ENCODE measurements around the gene DDX54. TPM values are rescaled to one million over a fixed set of nuclear protein-coding genes. Genes with fewer than 3 reads are reported as not detected.
"Not testable (repeated sequence)": the region's sequence is repeated elsewhere in the genome, so short reads cannot be mapped to it uniquely, and the experiment has no call there.

The DDX54 gene
- total RNA-seq, 4 donors from 2014 or later = 36.0 to 66.5 (median 59.0) TPM

DNA sequence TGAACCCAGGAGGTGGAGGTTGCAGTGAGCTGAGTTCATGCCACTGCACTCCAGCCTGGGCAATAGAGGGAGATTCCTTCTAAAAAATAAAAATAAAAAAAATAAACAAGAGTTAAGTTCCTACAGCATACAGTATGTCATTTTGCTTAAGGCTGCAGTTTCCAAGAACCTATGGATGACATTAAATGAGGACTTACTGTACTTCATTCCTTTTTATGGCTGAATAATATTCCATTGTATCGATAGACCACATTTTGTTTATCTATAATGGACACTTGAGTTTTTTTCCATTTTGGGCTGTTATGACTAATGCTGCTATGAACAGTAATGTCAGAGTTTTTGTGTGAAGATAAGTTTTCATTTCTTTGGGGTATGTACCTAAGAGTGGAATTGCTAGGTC is 67.1 kb downstream of the DDX54 start:
- no peak for DNase-seq
- no peak overlapping the region for H3K4me3 ChIP-seq
- H3K36me3 ChIP-seq = no peaks in the 10 kb centered on the region
- no peaks in the 10 kb centered on the region for H3K27me3 ChIP-seq
- no peak overlapping the region for H3K27ac ChIP-seq
- no peaks in the 10 kb centered on the region for H3K9me3 ChIP-seq
- intact Hi-C loops (cut with DNase I; ENCODE audit: low total_unique reads) = no loop called here
- H3K4me1 ChIP-seq = no peaks in the 10 kb centered on the region
- TF ChIP-seq, protein P1, sequence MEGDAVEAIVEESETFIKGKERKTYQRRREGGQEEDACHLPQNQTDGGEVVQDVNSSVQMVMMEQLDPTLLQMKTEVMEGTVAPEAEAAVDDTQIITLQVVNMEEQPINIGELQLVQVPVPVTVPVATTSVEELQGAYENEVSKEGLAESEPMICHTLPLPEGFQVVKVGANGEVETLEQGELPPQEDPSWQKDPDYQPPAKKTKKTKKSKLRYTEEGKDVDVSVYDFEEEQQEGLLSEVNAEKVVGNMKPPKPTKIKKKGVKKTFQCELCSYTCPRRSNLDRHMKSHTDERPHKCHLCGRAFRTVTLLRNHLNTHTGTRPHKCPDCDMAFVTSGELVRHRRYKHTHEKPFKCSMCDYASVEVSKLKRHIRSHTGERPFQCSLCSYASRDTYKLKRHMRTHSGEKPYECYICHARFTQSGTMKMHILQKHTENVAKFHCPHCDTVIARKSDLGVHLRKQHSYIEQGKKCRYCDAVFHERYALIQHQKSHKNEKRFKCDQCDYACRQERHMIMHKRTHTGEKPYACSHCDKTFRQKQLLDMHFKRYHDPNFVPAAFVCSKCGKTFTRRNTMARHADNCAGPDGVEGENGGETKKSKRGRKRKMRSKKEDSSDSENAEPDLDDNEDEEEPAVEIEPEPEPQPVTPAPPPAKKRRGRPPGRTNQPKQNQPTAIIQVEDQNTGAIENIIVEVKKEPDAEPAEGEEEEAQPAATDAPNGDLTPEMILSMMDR (IDR thresholded peaks at IDR 0.05) = no peak
- no peak for TF ChIP-seq POLR2A (IDR thresholded peaks at IDR 0.05)

DNA sequence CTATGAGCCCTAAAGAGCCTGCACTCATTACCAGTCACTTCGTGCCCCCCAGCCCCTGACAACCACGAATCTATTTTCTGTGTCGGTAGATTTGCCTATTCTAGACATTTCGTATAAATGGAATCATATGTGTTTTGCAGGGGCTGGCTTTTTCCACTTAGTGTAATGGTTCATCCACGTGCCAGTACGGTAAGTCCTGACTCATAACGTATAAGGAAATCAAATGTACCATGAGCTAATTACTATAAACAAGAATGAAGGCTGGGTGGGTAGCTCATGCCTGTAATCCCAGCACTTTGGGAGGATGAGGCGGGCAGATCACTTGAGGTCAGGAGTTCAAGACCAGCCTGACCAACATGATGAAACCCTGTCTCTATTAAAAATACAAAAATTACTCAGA is 67.6 kb downstream of the DDX54 start:
- H3K4me3 ChIP-seq; H3K4me1 ChIP-seq; DNase-seq; intact Hi-C loops (cut with DNase I; ENCODE audit: low total_unique reads); H3K27ac ChIP-seq; H3K9me3 ChIP-seq; H3K36me3 ChIP-seq; H3K27me3 ChIP-seq: not testable (repeated sequence)

- no peaks in the 10 kb centered on the region for H3K36me3 ChIP-seq
- H3K27ac ChIP-seq = no peak overlapping the region
- no peak for TF ChIP-seq POLR2A (IDR thresholded peaks at IDR 0.05)
- TF ChIP-seq, protein P1 (IDR thresholded peaks at IDR 0.05) = no peak
- intact Hi-C loops (cut with DNase I; ENCODE audit: low total_unique reads) = no loop called here
- no peaks in the 10 kb centered on the region for H3K27me3 ChIP-seq
- no peaks in the 10 kb centered on the region for H3K4me1 ChIP-seq
- H3K9me3 ChIP-seq = no peaks in the 10 kb centered on the region
- H3K4me3 ChIP-seq = no peak overlapping the region
- no peak for DNase-seq
These were observed 68.4 kb downstream of the DDX54 start for GRCh38 chr12:113116875-113117274.

DNA sequence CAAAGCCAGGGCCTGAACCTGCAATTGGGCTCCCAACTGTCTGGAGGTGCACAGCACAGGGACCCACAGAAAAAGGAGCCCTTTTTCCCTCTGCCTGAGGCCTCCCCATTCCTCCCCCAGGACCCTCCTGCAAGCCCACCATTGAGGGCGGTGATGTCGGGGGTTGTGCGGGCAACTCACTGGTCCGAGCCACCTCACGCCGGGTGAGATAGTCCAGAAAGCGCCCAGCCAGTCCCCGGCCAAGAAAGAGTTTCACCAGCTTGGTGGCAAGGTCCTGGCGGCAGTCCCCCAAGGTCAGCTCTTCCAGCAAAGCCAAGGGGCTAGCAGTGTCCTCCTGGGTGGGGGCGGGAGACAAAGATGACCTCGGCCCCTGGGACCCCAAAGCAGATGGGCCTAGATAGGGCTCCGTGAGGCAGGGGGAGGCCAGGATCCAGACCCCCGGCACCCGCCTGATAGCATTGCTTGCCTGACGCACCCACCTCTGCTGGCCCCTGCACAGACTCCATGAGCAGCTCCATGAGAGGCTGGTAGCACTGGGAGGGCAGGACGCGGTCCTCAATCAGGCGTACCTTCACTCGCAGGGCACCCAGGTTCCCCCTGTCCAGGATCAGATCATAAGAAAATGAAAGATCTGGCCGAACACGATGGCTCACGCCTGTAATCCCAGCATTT is 69.7 kb downstream of the DDX54 start:
- Histone ChIP-seq H3K4me3 (no peak overlapping the region), H3K36me3 (no peaks in the 10 kb centered on the region), H3K27ac (no peak overlapping the region), H3K4me1 (no peaks in the 10 kb centered on the region), H3K9me3 (no peaks in the 10 kb centered on the region), H3K27me3 (no peaks in the 10 kb centered on the region)
- no peak for DNase-seq
- TF ChIP-seq POLR2A (IDR thresholded peaks at IDR 0.05) = no peak
- TF ChIP-seq, protein P1 (IDR thresholded peaks at IDR 0.05) = no peak
- intact Hi-C loops (cut with DNase I; ENCODE audit: low total_unique reads) = no loop called here

DNA sequence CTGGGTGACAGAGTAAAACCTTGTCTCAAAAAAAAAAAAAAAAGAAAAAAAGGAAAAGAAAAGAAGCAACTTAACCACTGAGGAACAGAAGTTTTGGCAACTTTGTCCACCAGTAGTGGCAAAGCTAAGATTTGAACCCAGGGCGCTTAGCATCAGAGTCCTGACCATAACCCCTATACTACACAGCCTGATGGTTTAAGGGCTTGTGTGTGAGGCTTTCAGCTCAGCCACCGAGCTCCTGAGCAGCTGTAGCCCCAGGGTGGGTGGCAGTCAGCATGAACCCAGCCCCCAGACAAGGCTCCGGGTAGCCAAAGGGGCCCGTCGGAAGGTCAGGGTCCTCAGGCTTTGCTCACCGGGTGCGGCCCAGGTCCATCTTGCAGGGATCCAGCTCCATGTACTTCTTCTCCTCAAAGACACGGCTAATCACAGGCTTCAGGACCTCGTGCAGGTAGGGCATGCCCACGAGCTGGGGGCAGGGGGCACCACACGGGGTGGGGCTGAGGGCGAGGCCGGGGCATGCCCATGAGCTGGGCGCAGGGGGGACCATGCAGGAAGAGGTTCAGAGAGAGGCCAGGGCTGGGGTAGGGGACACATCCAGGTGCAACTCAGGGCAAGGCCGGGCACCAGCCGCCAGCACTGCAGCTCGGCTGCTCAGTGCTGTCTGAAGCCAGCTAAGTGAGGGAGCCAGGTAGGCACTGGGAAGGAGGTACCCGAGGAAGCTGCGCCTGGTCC is 70.7 kb downstream of the DDX54 start:
- no peak overlapping the region for H3K27ac ChIP-seq
- intact Hi-C loops (cut with DNase I; ENCODE audit: low total_unique reads) = no loop called here
- H3K4me1 ChIP-seq = no peaks in the 10 kb centered on the region
- H3K36me3 ChIP-seq = no peaks in the 10 kb centered on the region
- TF ChIP-seq, protein P1 (IDR thresholded peaks at IDR 0.05) = no peak
- TF ChIP-seq POLR2A (IDR thresholded peaks at IDR 0.05) = no peak
- no peaks in the 10 kb centered on the region for H3K9me3 ChIP-seq
- H3K27me3 ChIP-seq = no peaks in the 10 kb centered on the region
- H3K4me3 ChIP-seq = no peak overlapping the region
- DNase-seq = no peak
